Skin of body (tissue), 2 donors: Measurements from ENCODE around the gene PIK3R1. TPM values are rescaled to one million over a fixed set of nuclear protein-coding genes. Genes with fewer than 3 reads are reported as not detected.
A peak's percentile ranks its signal among the peaks of the same experiment; 100 is the strongest.

Experiments
- DNase-seq: peaks from one replicate; lab custom pipeline; 2025; lab: John Stamatoyannopoulos, UW
- total RNA-seq: library from RNA; depleted of rRNA; stranded (reverse); fragments of >200 nt; gene quantifications from one replicate; pipeline ENCODE4 v1.2.3, GENCODE V29; 2014

Gene PIK3R1
- total RNA-seq, 1 donor from 2014 or later: 85.4 TPM

DNA sequence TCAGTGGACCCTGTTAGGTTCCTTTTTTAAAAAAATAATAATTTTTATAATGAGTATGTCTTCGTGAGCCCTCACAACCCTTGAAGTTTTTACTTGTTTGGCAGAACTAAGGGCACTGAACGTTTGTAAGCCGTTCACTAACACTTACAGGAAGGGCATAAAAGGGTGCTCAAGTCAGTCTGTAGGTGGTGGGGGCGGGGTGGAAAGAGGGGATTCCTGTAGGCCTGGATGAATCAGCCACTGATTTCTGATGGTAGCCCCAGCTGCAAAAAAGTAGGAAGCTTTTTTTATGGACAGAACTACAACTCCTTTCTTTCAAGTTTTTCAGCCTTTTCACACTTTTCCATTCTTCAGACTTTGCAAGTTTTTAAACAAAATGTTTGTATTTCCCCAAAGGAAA lies 35.8 kb downstream of the PIK3R1 start:
- no peak for DNase-seq

DNA sequence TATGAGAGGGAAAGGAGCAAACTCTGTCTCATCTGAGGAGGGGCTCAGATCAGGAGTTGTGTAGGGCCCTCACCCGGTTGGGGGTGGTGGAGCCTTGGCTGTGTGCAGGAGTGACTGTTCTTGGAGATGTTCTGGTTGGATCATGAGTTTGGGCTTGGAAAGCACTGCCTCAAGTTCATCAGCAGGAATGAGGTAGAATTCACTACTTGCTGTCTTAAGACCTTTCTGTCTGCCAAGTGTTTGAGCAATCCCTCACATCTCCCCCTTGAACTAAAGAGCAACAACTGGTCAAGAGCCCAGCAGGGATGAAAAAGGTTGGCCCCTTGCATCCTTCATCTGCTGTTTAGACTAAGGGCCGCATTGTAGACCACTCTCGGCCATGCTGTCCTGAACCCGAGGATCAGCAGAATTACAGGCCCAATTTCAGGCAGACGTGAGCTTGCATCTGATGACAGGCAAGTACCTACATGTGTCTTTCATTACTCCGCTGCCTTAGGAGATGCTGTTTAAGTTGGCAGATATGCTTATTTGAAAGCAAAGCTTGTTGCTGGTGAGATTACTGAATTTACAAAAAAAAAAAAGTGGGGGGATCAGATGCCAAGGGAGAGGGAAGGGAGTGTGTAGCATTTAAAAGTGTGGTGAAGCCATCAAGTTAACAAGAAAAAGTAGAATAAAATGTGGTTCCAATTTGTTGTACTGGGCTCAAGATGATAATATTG lies 36.4 kb downstream of the PIK3R1 start:
- DNase-seq: peak; percentile 93

DNA sequence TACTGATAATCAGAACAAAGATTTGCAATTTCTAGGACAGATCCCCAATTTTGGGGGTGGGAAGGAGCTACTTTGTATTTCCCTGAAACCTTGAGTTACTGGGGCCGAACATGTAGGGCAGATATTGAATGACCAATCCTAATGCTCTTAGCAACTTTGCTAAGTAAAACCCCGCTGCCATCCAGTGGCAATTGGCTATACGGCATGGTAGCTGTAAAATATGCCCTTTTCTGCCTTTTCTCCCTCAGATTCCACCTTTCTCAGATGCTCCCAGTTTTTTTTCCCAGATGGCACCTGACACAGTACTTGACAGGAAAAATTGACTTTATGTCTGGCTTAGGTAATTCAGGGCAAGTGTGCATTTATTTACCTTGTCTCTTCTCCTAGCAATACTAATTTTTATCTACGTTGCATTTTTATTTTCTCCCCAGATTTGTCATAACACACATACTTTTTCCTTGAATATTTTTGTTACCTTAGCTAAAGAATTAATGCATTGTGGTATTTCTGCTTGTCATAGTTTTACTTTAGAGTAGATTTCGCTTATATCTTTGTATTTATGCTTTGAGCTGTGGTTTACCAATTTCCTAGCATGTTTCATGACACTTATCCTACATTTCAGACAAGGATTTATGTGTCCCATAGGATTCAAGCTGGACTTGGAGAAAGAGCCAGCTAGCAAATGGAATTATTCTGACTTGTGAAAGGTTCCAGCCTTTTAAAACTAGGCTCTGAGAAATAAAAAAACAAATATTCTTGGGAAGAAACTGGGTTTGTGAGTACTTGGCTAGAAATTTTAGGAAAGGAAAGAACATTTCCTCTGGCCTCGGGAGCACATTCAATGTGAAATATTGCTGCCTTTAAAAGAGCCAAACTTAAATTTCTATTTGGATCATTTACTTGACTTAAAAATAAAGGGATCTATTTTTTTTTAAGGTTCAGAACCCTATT lies 37.4 kb downstream of the PIK3R1 start:
- DNase-seq: peak; percentile 93

DNA sequence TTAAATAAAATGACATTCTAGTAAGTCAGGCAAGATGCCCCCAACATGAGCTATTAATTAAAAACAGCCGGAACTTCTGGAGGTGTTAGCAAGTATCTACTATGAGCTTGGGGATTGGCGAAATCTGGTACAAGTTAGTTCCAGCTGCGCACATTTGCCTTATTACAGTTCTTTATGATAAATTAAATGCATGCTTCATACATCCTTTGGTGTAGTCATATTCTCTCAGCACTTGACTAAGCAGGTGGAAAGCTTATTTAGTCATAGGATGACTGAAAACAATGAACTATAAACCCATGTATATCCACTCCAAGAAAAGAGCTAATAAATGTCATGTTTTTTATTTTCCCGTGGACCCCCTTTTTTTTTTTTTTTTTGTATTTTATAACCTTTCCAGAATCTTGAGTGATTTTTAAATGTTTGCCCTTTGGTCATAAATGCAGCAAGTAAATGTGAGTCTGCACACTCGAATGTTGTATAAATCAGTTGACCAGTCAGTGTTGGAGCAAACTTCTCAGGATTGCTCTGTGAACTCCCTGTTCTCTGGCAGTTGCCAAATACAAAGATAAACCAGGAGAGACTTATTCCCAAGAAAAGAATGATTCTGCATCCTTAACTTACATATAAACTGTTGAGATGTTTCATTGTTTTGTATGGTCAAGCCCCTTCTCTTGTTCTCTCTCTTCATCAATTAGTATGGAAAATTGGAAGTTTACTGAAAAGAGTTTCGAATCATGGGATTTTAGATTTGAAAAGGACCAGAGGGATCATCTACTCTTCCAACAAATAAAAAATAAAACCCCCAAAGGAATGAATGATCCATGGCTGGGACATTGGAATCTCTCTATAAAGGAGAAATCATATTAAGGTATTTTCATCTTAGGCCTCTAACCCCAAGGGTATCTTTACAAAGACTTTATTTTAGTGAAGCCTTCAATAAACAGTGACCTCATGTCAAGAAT lies 38.3 kb downstream of the PIK3R1 start:
- DNase-seq: peak; percentile 93

- DNase-seq: no peak
These were observed 39.3 kb downstream of the PIK3R1 start for GRCh38 chr5:68254810-68255209.

GRCh38 chr5:68255305-68256120 lies 40.0 kb downstream of the PIK3R1 start:
- DNase-seq: no peak

- no peak for DNase-seq
These were observed 41.7 kb downstream of the PIK3R1 start for GRCh38 chr5:68257210-68257609.

DNA sequence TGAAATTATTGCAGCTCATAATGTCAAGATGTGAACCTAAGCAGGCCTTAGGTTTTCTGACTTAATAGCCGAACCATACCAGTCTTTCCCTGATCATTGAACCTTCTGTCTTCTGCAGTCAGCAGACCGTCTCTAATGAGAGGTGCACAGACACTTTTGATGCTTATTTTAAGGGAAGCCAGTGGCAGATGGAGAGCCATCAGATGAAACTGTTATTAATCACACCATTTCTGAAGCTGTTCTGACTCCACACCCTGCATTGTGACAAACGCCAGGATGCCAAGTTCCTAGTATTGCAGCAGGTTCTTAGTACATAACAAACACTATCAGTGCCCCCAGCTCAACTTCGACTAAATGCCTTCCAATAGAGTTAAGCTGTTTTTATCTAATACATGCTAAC lies 43.0 kb downstream of the PIK3R1 start:
- DNase-seq: no peak

- no peak for DNase-seq
These were observed 44.1 kb downstream of the PIK3R1 start for GRCh38 chr5:68259700-68260099.

DNA sequence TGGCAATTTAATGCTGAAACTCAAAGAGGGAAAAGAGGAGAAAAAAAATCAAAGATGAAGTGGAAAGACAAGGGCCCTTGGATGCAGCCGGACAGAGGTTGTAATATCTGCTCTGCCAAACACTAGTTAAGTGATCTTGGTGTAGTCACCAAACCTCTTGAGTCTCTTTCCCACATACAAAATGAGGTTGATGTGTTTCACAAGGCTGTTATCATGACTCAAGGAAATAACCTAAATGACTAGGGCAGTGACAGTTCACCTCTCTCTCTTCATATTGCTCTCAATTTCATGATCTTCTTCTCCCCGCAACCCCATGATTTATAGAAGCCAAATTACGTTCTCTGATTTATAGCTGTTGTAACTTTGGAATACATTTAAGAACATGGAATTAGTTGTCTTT lies 44.9 kb downstream of the PIK3R1 start:
- no peak for DNase-seq

DNA sequence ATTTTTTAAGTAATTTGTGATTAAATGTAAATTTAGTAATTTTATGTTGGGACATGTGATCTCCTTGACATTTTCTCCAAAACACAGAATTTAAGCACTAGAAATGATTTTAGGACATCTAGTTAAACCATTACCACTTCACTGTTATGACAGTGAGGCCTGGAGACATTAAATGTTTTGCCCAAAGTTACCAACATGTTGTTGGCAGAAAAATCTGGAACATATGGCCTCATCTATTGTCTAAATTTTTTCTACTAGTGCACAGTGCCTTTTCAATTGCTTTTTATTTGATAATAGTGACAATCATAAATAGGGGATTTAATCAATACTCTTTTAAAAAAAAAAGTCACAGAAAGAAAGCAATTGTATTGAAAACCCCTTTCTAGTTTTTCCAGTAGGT lies 45.6 kb downstream of the PIK3R1 start:
- DNase-seq: no peak

DNA sequence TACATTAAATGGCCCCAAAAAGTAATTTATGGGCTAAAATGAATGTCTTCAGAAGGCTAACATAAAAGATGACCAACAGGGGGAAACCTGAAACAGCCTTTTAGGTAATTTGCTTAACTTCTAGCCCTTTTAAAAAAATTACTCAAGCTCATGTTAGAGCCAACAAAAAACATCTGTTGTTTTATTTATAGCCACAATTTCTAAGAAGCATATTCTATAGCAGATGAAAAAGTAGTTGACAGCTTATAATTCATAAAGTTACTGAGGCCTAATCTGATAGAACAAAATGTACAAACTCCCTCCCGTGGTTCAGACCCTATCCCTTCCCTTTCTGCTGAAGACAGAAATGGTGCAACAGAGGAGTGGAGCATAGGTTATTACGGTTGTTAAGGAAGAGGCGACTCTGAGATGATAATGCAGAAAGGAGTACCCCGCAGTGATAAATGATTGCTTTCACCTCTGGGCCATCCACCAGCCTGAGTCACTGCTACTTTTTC lies 46.1 kb downstream of the PIK3R1 start:
- DNase-seq: peak; percentile 82

- DNase-seq: peak; percentile 43
These were observed 48.7 kb downstream of the PIK3R1 start for GRCh38 chr5:68264024-68264956.

- no peak for DNase-seq
These were observed 49.8 kb downstream of the PIK3R1 start for GRCh38 chr5:68265347-68265746.

DNA sequence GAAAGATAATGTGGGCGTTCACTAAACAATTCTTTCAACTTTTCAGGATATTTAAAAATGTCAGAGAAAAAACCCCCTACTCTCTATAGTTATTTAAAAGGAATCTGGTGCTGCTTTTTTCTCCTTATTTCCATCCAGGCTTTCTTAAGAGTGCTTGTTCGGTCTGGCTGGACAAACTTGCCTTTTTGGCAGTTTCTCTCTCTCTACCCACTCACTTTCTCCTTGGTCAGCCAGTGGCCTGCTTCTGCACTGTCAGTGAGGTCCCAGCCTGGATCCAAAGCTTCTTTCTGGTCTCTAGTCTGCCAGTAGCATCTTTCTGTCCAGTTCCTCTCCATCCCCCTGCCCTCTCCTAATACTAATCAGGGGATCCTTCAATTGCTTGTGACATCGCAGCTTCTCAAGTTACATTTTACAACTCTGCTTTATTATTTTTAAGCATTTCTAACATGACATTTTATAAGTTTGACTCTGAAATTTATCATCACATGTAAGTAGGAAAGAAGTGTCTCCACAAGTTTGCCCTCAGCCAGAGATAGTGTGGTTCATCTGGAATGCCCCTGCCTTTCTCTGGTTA lies 50.4 kb downstream of the PIK3R1 start:
- no peak for DNase-seq

DNA sequence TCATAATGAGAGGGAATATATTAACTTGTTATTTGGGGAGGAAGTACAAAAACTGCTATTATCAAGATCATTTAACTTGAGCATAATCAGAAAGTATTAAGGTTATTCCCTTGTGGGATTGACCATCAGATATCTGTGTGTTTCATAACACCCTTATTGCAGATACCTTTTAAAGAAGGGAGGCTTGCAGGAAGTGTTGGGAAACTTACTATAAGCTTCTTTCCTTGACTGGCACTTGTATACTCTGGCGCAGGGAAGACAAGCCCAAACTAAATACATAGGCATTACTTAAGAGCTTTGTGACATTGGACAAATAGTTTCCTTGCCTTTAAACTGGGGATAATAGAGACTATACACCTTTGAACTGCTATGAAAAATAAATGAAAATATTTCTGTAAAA lies 50.9 kb downstream of the PIK3R1 start:
- DNase-seq: no peak

DNA sequence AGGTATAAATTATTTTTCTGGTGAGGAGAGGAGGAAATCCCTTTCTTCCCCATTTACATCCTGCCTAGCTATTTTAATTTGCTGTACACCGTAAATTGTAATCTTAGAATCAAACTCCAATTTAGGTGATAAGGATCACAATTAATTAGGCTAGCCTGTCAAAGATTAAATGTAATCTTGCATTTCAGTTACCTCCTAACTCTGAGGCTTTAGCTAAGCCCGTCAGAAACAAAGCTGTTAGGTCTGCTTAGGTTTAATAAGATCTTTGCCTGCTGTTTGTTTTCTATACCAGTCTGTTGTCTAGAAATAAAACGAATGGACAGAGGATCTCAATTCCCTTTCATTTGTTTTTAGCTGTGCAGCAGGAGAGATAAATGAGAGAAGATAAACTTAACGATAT lies 51.5 kb downstream of the PIK3R1 start:
- no peak for DNase-seq

DNA sequence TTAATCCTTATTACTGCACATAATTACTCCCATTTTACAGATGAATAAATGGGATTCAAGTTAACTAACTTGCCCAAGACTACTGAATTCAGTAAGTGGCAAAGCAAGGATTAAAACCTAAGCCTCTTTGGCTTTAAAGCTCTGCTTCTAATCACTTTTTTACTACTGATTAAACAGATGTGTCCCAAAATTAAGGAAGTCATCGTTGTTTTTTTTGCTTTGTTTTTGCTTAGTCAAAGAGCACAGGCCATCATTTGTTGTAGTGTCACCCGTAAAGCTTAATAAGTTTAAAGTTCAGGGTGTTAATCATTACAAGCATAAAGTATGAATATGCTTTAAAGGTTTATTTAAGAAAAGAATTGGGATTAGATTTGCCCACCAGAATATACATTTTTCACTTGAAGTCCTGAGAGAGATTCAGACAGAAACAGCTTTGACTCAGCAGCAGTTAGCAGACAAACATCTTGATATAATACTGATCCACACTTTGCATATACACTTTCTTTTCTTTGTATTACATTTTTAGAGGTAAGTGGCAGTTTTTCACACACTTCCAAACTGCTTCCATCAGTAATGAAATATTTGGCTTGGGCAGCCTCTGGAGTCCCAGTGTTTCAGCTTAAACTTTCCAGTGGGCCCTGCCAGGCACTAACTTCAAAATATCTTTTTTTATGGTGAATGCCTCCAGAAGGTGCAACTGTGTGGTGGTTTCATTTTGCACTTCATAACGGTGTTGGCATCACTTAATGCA lies 52.7 kb downstream of the PIK3R1 start:
- no peak for DNase-seq
